Measurements from ENCODE around the gene OR1Q1. TPM values are rescaled to one million over a fixed set of nuclear protein-coding genes. Genes with fewer than 3 reads are reported as not detected.
"Not testable (repeated sequence)": the region's sequence is repeated elsewhere in the genome, so short reads cannot be mapped to it uniquely, and the experiment has no call there.

OR1Q1 gene
- not detected for total RNA-seq
- long read RNA-seq, result 0 reads

GRCh38 chr9:122614362-122614761 lies at the start of gene OR1Q1:
Gene OR1Q1 (plus strand): TSS chr9:122614738. CDS start chr9:122614738, 0 bp downstream.
- DNase-seq, result no peak
- intact Hi-C loops (cut with DNase I), result no loop called here
- Histone ChIP-seq H3K27ac (no peak within 1 kb of the TSS), H3K36me3 (no peaks in the 10 kb centered on the region), H3K9me3 (no peaks in the 10 kb centered on the region), H3K4me1 (no peaks in the 10 kb centered on the region), H3K27me3 (no peaks in the 10 kb centered on the region), H3K4me3 (no peak within 1 kb of the TSS)
- 59% methylated on average over 1 of the region's 1 CpG for WGBS (ENCODE audit: insufficient coverage, low coverage, low lambda C conversion rate, missing lambda C conversion rate)
- no peak for TF ChIP-seq CTCF (IDR thresholded peaks at IDR 0.05)
- TF ChIP-seq POLR2A (IDR thresholded peaks at IDR 0.05), result no peak
- ATAC-seq, result no peak

GRCh38 chr9:122567901-122568300 lies 46.6 kb upstream of the OR1Q1 start:
- TF ChIP-seq CTCF (IDR thresholded peaks at IDR 0.05) (no peak), POLR2A (IDR thresholded peaks at IDR 0.05) (no peak)
- Histone ChIP-seq H3K27me3 (no peaks in the 10 kb centered on the region), H3K4me3 (no peak overlapping the region), H3K9me3 (no peaks in the 10 kb centered on the region), H3K36me3 (no peaks in the 10 kb centered on the region), H3K4me1 (no peaks in the 10 kb centered on the region), H3K27ac (no peak overlapping the region)
- intact Hi-C loops (cut with DNase I), result no loop called here
- ATAC-seq (no peak), DNase-seq (no peak)
- WGBS (ENCODE audit: insufficient coverage, low coverage, low lambda C conversion rate, missing lambda C conversion rate), result 67% methylated on average over 4 of the region's 4 CpGs

- WGBS (ENCODE audit: insufficient coverage, low coverage, low lambda C conversion rate, missing lambda C conversion rate), result 41% methylated on average over 2 of the region's 2 CpGs
- TF ChIP-seq CTCF (IDR thresholded peaks at IDR 0.05) (no peak), POLR2A (IDR thresholded peaks at IDR 0.05) (no peak)
- Histone ChIP-seq H3K9me3 (no peaks in the 10 kb centered on the region), H3K27ac (no peak overlapping the region), H3K4me3 (no peak overlapping the region), H3K27me3 (no peaks in the 10 kb centered on the region), H3K4me1 (no peaks in the 10 kb centered on the region), H3K36me3 (no peaks in the 10 kb centered on the region)
- DNase-seq, result no peak
- no peak for ATAC-seq
- intact Hi-C loops (cut with DNase I), result no loop called here
These were observed 42.1 kb upstream of the OR1Q1 start for GRCh38 chr9:122572456-122572855.

- Histone ChIP-seq H3K4me1 (no peaks in the 10 kb centered on the region), H3K27me3 (no peaks in the 10 kb centered on the region), H3K27ac (no peak overlapping the region), H3K9me3 (no peaks in the 10 kb centered on the region), H3K4me3 (no peak overlapping the region), H3K36me3 (no peaks in the 10 kb centered on the region)
- TF ChIP-seq CTCF (IDR thresholded peaks at IDR 0.05) (no peak), POLR2A (IDR thresholded peaks at IDR 0.05) (no peak)
- intact Hi-C loops (cut with DNase I), result no loop called here
- DNase-seq (no peak), ATAC-seq (no peak)
- WGBS (ENCODE audit: insufficient coverage, low coverage, low lambda C conversion rate, missing lambda C conversion rate), result 56% methylated on average over 5 of the region's 5 CpGs
These were observed 34.7 kb upstream of the OR1Q1 start for GRCh38 chr9:122579874-122580273.

GRCh38 chr9:122580360-122580759 lies 34.2 kb upstream of the OR1Q1 start:
- TF ChIP-seq POLR2A (IDR thresholded peaks at IDR 0.05) (no peak), CTCF (IDR thresholded peaks at IDR 0.05) (no peak)
- Histone ChIP-seq H3K4me1 (no peaks in the 10 kb centered on the region), H3K4me3 (no peak overlapping the region), H3K36me3 (no peaks in the 10 kb centered on the region), H3K27ac (no peak overlapping the region), H3K27me3 (no peaks in the 10 kb centered on the region), H3K9me3 (no peaks in the 10 kb centered on the region)
- 78% methylated on average over 3 of the region's 3 CpGs for WGBS (ENCODE audit: insufficient coverage, low coverage, low lambda C conversion rate, missing lambda C conversion rate)
- DNase-seq, result no peak
- ATAC-seq, result peak in 3 of 4 donors; percentile 39 to 77 (median 66)
- intact Hi-C loops (cut with DNase I), result no loop called here

- H3K4me3 ChIP-seq; H3K4me1 ChIP-seq; ATAC-seq; H3K27me3 ChIP-seq; intact Hi-C loops (cut with DNase I); H3K36me3 ChIP-seq; H3K27ac ChIP-seq; DNase-seq; H3K9me3 ChIP-seq: not testable (repeated sequence)
- WGBS (ENCODE audit: insufficient coverage, low coverage, low lambda C conversion rate, missing lambda C conversion rate), result 68% methylated on average over 7 of the region's 8 CpGs
These were observed 31.3 kb upstream of the OR1Q1 start, which contains the start of gene OR1L8 for GRCh38 chr9:122583284-122583683. Gene OR1L8 (minus strand): TSS chr9:122583384. CDS start chr9:122568477, 14,907 bp downstream.
